B cell (primary cell): ENCODE measurements around the gene CAMK2N1.

Experiments
- EZH2 ChIP-seq: IDR thresholded peaks from 2 replicates; pipeline ENCODE4 v1.6.1; 2012; ENCODE audit warnings: borderline replicate concordance, low read depth, mild to moderate bottlenecking, moderate library complexity, low read length; ENCODE audit not compliant: insufficient read depth, poor library complexity, severe bottlenecking
- TF ChIP-seq, protein P1 (sequence below): fragments of 200-600 bp; IDR thresholded peaks from one replicate; pipeline ENCODE4 v1.8.0; 2022; ENCODE audit warnings: antibody characterized with exemption, mild to moderate bottlenecking

DNA sequence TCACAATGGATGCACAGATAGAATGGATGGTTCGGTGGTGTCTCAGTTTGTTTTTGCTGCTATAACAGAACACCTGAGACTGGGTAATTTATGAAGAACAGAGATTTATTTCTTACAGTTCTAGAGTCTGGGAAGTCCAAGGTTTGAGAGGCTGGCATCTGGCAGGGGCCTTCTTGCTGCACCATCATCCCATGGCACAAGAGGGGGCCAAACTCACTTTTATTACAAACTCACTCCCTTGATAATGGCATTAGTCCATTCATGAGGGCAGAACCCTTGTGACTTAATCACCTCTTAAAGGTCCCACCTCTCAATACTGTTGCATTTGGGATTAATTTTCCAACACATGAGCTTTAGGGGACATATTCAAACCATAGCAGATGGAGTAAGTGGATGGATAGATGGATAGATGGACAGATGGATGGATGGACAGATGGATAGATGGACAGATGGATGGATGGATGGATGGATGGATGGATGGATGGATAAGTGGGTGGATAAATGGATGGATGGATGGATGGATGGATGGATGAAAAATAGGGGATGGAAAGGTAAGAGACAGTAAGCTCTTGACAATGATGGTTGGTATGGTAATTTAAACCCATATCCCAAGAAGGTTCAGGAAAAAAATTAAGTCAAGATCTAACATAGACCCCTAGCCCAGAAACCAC, 16.5 kb downstream of the CAMK2N1 start:
- TF ChIP-seq, protein P1, sequence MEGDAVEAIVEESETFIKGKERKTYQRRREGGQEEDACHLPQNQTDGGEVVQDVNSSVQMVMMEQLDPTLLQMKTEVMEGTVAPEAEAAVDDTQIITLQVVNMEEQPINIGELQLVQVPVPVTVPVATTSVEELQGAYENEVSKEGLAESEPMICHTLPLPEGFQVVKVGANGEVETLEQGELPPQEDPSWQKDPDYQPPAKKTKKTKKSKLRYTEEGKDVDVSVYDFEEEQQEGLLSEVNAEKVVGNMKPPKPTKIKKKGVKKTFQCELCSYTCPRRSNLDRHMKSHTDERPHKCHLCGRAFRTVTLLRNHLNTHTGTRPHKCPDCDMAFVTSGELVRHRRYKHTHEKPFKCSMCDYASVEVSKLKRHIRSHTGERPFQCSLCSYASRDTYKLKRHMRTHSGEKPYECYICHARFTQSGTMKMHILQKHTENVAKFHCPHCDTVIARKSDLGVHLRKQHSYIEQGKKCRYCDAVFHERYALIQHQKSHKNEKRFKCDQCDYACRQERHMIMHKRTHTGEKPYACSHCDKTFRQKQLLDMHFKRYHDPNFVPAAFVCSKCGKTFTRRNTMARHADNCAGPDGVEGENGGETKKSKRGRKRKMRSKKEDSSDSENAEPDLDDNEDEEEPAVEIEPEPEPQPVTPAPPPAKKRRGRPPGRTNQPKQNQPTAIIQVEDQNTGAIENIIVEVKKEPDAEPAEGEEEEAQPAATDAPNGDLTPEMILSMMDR = no peak
- no peak for TF ChIP-seq EZH2
